Measurements from ENCODE around the gene MLEC. TPM values are rescaled to one million over a fixed set of nuclear protein-coding genes. Genes with fewer than 3 reads are reported as not detected.
A peak's percentile ranks its signal among the peaks of the same experiment; 100 is the strongest.

The MLEC gene
- total RNA-seq (2022) = 107 and 144 TPM in 2 replicates
- percentile 88 among the genes with signal in this experiment for Bru-seq, nascent RNA
- percentile 99 among the genes with signal in this experiment for BruChase-seq, experiment 1, labeled RNA remaining after a 6-hour chase
- percentile 98 among the genes with signal in this experiment for BruChase-seq, experiment 2, labeled RNA remaining after a 2-hour chase
- long read RNA-seq, full-length matches to known transcripts = 49 of 130 reads
- long read RNA-seq, partial matches to known transcripts = 1 of 130 reads
- long read RNA-seq, other reads (novel, unspliced or antisense) = 80 of 130 reads

GRCh38 chr12:120686690-120687577 is at the start of gene MLEC:
MLEC (plus strand) TSS chr12:120687149; CDS start chr12:120687297, 148 bp downstream.
- Mint-ChIP-seq H3K9me3 (ENCODE audit: unreplicated experiment) (no peaks in the 10 kb centered on the region), H3K4me3 (ENCODE audit: unreplicated experiment) (peak within 1 kb of the TSS; percentile 87), H3K36me3 (ENCODE audit: insufficient read depth, unreplicated experiment) (peaks cover 2% of the 10 kb centered on the region), H3K4me1 (ENCODE audit: insufficient read depth, unreplicated experiment) (peaks cover 27% of the 10 kb centered on the region), H3K27me3 (ENCODE audit: insufficient read depth, unreplicated experiment) (no peaks in the 10 kb centered on the region), H3K27ac (ENCODE audit: low read depth, unreplicated experiment) (peak within 1 kb of the TSS; percentile 86)
- peak; percentile 98 for DNase-seq (ENCODE audit: unreplicated experiment)
- CTCF ChIA-PET = interaction anchor here (0.5 to 2.6 kb wide), 4 partner anchors 16 to 567 kb away, joined by 3 to 14 read pairs (median 6); no protein-coding TSS in a partner anchor
- no TSS peak for BruUV-seq (replicated peaks)
- POLR2A ChIA-PET = interaction anchor here (0.6 to 5.8 kb wide), 17 partner anchors 11 to 320 kb away, joined by 3 to 46 read pairs (median 4); partner anchors contain the start of genes COQ5, POP5 and UNC119B
- TF ChIP-seq CTCF (IDR thresholded peaks at IDR 0.05; ENCODE audit: unreplicated experiment) = no peak
- intact Hi-C loops (cut with micrococcal nuclease) = loop anchor here (1.0 to 2.0 kb wide), 2 partner anchors 40 to 284 kb away; no protein-coding TSS in a partner anchor

GRCh38 chr12:120639771-120640721 is 46.9 kb upstream of the MLEC start, which contains the start of gene CABP1:
CABP1 (plus strand) TSS chr12:120640626; CDS start chr12:120640686, 60 bp downstream.
- intact Hi-C loops (cut with micrococcal nuclease) = loop anchor here (5.0 kb wide), 1 partner anchor 43 kb away; no protein-coding TSS in a partner anchor
- BruUV-seq (replicated peaks) = no TSS peak

More at GRCh38 chr12:120639771-120640721, 46.9 kb upstream of the MLEC start, which contains the start of gene CABP1:
- Mint-ChIP-seq H3K9me3 (ENCODE audit: unreplicated experiment) (no peaks in the 10 kb centered on the region), H3K27me3 (ENCODE audit: insufficient read depth, unreplicated experiment) (peaks cover 23% of the 10 kb centered on the region), H3K27ac (ENCODE audit: low read depth, unreplicated experiment) (no peak within 1 kb of the TSS), H3K4me1 (ENCODE audit: insufficient read depth, unreplicated experiment) (peaks cover 6% of the 10 kb centered on the region), H3K4me3 (ENCODE audit: unreplicated experiment) (peak within 1 kb of the TSS; percentile 68), H3K36me3 (ENCODE audit: insufficient read depth, unreplicated experiment) (no peaks in the 10 kb centered on the region)
- DNase-seq (ENCODE audit: unreplicated experiment) = no peak
- POLR2A ChIA-PET = no interaction called here
- no peak for TF ChIP-seq CTCF (IDR thresholded peaks at IDR 0.05; ENCODE audit: unreplicated experiment)
- CTCF ChIA-PET = interaction anchor here (0.6 to 1.1 kb wide), 3 partner anchors 74 to 576 kb away, joined by 3 read pairs; no protein-coding TSS in a partner anchor
